K562 (cell line): Measurements from ENCODE around the gene ZNF486. TPM values are rescaled to one million over a fixed set of nuclear protein-coding genes. Genes with fewer than 3 reads are reported as not detected.

Source experiments
- ATAC-seq: fragments of 200-7000 bp; cut with Tn5 transposase; 3 replicates; pipeline ENCODE4 v1.9.1; 2020; ENCODE audit warnings: moderate library complexity
- BruUV-seq: library from RNA; stranded (reverse); fragments of 400-500 nt; replicated peaks from 2 replicates; lab custom pipeline; 2021; lab: Mats Ljungman, UMichigan
- CTCF ChIA-PET: fragments of 300-600 bp; formaldehyde crosslinking; extraction: SDS; loops from one replicate; lab custom pipeline; 2021; ENCODE audit warnings: low intra/inter-chr PET ratio; lab: Yijun Ruan, JAX
- POLR2A ChIA-PET: fragments of 300-600, 350-650 bp; sonication (Branson Sonifier 250); formaldehyde crosslinking; extraction: SDS; loops from one replicate; lab custom pipeline; 2021; ENCODE audit warnings: antibody characterized with exemption, inconsistent platforms; lab: Yijun Ruan, JAX
- DNase-seq, 4 experiments: peaks; one replicate each; pipeline versions ENCODE4 v3.0.0 to v3.0.0-alpha.2; 2011 to 2018; ENCODE audit warnings: low spot score in 3 of 4, mixed read lengths in 3 of 4; ENCODE audit errors: extremely low read depth in 1 of 4
- FAIRE-seq: peaks from 2 replicates; lab custom pipeline; 2011; peaks lifted over from hg19 to GRCh38; lab: Jason Lieb, UNC
- H2AFZ ChIP-seq: 2 replicates; pipeline ENCODE4 v1.6.0; 2011; ENCODE audit warnings: low read depth, low read length, control low read depth, inconsistent platforms
- H3K27ac ChIP-seq: fragments of 200-600 bp; 3 replicates; pipeline ENCODE4 v1.8.0; 2011; ENCODE audit warnings: low read depth, mild to moderate bottlenecking, control low read depth, inconsistent platforms, low read length, moderate library complexity, mixed read lengths; ENCODE audit errors: extremely low read depth
- H3K27me3 ChIP-seq, 2 experiments: fragments of 300-600 bp in 1 of 2; 2 replicates in 1 of 2; 3 replicates in 1 of 2; pipeline versions ENCODE4 v1.6.0 to v1.8.0; 2011; ENCODE audit warnings: inconsistent platforms in 2 of 2, low read length in 2 of 2, mild to moderate bottlenecking in 1 of 2, mixed read lengths in 1 of 2, moderate library complexity in 1 of 2; ENCODE audit not compliant: control insufficient read depth in 2 of 2, insufficient read depth in 2 of 2
- H3K36me3 ChIP-seq: fragments of 300-600 bp; 3 replicates; pipeline ENCODE4 v1.8.0; 2011; ENCODE audit warnings: mild to moderate bottlenecking, low read length, inconsistent platforms; ENCODE audit not compliant: control insufficient read depth, insufficient read depth
- H3K4me1 ChIP-seq, 2 experiments: fragments of 200-600 bp in 1 of 2; replicated peaks in 1 of 2; 2 replicates in 1 of 2; 3 replicates in 1 of 2; pipeline versions ENCODE4 v1.5.1 to v1.8.0; 2011; ENCODE audit warnings: inconsistent platforms in 2 of 2, low read length in 2 of 2, mild to moderate bottlenecking in 1 of 2, mixed read lengths in 1 of 2, moderate library complexity in 1 of 2; ENCODE audit not compliant: control insufficient read depth in 2 of 2, insufficient read depth in 2 of 2
- H3K4me2 ChIP-seq: 2 replicates; pipeline ENCODE4 v1.6.1; 2011; ENCODE audit warnings: low read length, control low read depth, inconsistent platforms, mixed read lengths; ENCODE audit not compliant: insufficient read depth
- H3K4me3 ChIP-seq: fragments of 200-600 bp; sonication (generic), shearing (Covaris generic); 2 replicates; pipeline ENCODE4 v1.5.1; 2016; ENCODE audit warnings: control low read depth, inconsistent platforms
- H3K79me2 ChIP-seq: fragments of 200-600 bp; 3 replicates; pipeline ENCODE4 v1.8.0; 2011; ENCODE audit warnings: low read length, inconsistent platforms; ENCODE audit not compliant: control insufficient read depth, insufficient read depth
- H3K9ac ChIP-seq, 2 experiments: 2 replicates each; pipeline versions ENCODE4 v1.6.0 to v1.6.1; 2011; ENCODE audit warnings: low read depth in 2 of 2, low read length in 2 of 2, control low read depth in 1 of 2, inconsistent platforms in 1 of 2, mild to moderate bottlenecking in 1 of 2, mixed read lengths in 1 of 2; ENCODE audit not compliant: insufficient read depth in 1 of 2
- H3K9me1 ChIP-seq: one replicate; pipeline ENCODE4 v1.6.0; 2011; ENCODE audit warnings: inconsistent platforms, mild to moderate bottlenecking, low read length, moderate library complexity; ENCODE audit not compliant: control insufficient read depth, insufficient read depth
- H3K9me3 ChIP-seq: replicated peaks from 2 replicates; pipeline ENCODE4 v1.5.1; 2011; ENCODE audit warnings: low read depth, low read length, inconsistent platforms; ENCODE audit not compliant: control insufficient read depth, insufficient read depth
- H4K20me1 ChIP-seq: replicated peaks from 2 replicates; pipeline ENCODE4 v1.6.1; 2011; ENCODE audit warnings: low read length, inconsistent platforms, mixed read lengths; ENCODE audit not compliant: control insufficient read depth, insufficient read depth
- ATF6 ChIP-seq: sonication (generic); formaldehyde crosslinking; IDR thresholded peaks from 2 replicates; pipeline ENCODE4 v1.4.0; 2020; ENCODE audit warnings: mild to moderate bottlenecking, missing genetic modification reagents
- ATF7 ChIP-seq: fragments of 450-650 bp; IDR thresholded peaks from 2 replicates; pipeline ENCODE4 v1.7.1; 2014; ENCODE audit warnings: mild to moderate bottlenecking, moderate library complexity
- CCAR2 ChIP-seq: fragments of 200-400 bp; formaldehyde crosslinking; IDR thresholded peaks from 2 replicates; pipeline ENCODE4 v1.6.1; 2017; ENCODE audit warnings: mild to moderate bottlenecking, low read depth, low read length
- CREB5 ChIP-seq: fragments of 250-450 bp; sonication (Bioruptor Pico); IDR thresholded peaks from 2 replicates; pipeline ENCODE4 v1.5.0; 2020; ENCODE audit warnings: mild to moderate bottlenecking
- EP300 ChIP-seq: IDR thresholded peaks from 2 replicates; pipeline ENCODE4 v1.6.1; 2012; ENCODE audit warnings: low read length, improper control_type of control experiment
- FOXA1 ChIP-seq: fragments of 450-650 bp; IDR thresholded peaks from 2 replicates; pipeline ENCODE4 v1.6.1; 2016; ENCODE audit warnings: mild to moderate bottlenecking, borderline replicate concordance
- FOXP1 ChIP-seq: sonication (generic); formaldehyde crosslinking; IDR thresholded peaks from 2 replicates; pipeline ENCODE4 v1.8.0; 2022; ENCODE audit warnings: mild to moderate bottlenecking, missing genetic modification reagents
- HBP1 ChIP-seq: fragments of 450-650 bp; formaldehyde crosslinking; IDR thresholded peaks from 2 replicates; pipeline ENCODE4 v1.4.0; 2022; ENCODE audit warnings: missing genetic modification characterization
- JUND ChIP-seq, 2 experiments: IDR thresholded peaks; 2 replicates in 1 of 2; 3 replicates in 1 of 2; pipeline ENCODE4 v1.6.1; 2011; ENCODE audit warnings: borderline replicate concordance in 2 of 2, low read depth in 2 of 2, low read length in 2 of 2, improper control_type of control experiment in 1 of 2, missing biosample characterization in 1 of 2, missing genetic modification characterization in 1 of 2, missing genetic modification reagents in 1 of 2
- KAT7 ChIP-seq: sonication (generic); formaldehyde crosslinking; IDR thresholded peaks from 2 replicates; pipeline ENCODE4 v1.8.0; 2022; ENCODE audit warnings: missing genetic modification reagents, mild to moderate bottlenecking, borderline replicate concordance
- MCM3 ChIP-seq: fragments of 450-650 bp; IDR thresholded peaks from 2 replicates; pipeline ENCODE4 v1.6.1; 2016
- MECOM ChIP-seq: fragments of 250-450 bp; sonication (Bioruptor Pico); IDR thresholded peaks from 2 replicates; pipeline ENCODE4 v1.8.0; 2022; ENCODE audit warnings: inconsistent platforms
- NFYB ChIP-seq: IDR thresholded peaks from 2 replicates; pipeline ENCODE4 v1.6.1; 2011; ENCODE audit warnings: mild to moderate bottlenecking, moderate library complexity; ENCODE audit not compliant: insufficient read length; ENCODE audit errors: extremely low read depth
- NONO ChIP-seq, 2 experiments: fragments of 200-400 bp in 1 of 2; fragments of 450-650 bp in 1 of 2; formaldehyde crosslinking in 1 of 2; IDR thresholded peaks; 2 replicates each; pipeline ENCODE4 v1.6.1; 2017; ENCODE audit warnings: low read depth in 2 of 2, mild to moderate bottlenecking in 2 of 2, moderate library complexity in 2 of 2, low read length in 1 of 2
- POU5F1 ChIP-seq: fragments of 150-350 bp; IDR thresholded peaks from 2 replicates; pipeline ENCODE4 v1.6.1; 2014; ENCODE audit warnings: borderline replicate concordance, low read length, low read depth, mild to moderate bottlenecking; ENCODE audit not compliant: partially characterized antibody
- THRAP3 ChIP-seq: fragments of 450-650 bp; IDR thresholded peaks from 2 replicates; pipeline ENCODE4 v1.6.1; 2016; ENCODE audit warnings: mild to moderate bottlenecking, inconsistent platforms, borderline replicate concordance
- XRCC4 ChIP-seq: IDR thresholded peaks from one replicate; pipeline ENCODE4 v1.6.1; 2011; ENCODE audit not compliant: insufficient read depth, insufficient read length; ENCODE audit errors: extremely low read depth
- YBX1 ChIP-seq: fragments of 450-650 bp; IDR thresholded peaks from 2 replicates; pipeline ENCODE4 v1.7.1; 2016; ENCODE audit warnings: mild to moderate bottlenecking
- ZEB2 ChIP-seq: fragments of 450-650 bp; IDR thresholded peaks from 2 replicates; pipeline ENCODE4 v1.6.1; 2016
- WGBS: fragments of 100-300 bp; shearing (Covaris generic); methylation state at CpG from one replicate; pipeline ENCODE4 v1.1.6; 2016; ENCODE audit warnings: low coverage, mixed read lengths; ENCODE audit not compliant: insufficient coverage; ENCODE audit errors: missing lambda C conversion rate; 5-methylcytosine and 5-hydroxymethylcytosine counted together
- in situ Hi-C: fragments of 300-500 bp; cut with MboI; formaldehyde crosslinking; loops from 4 replicates; pipeline ENCODE4 v1.15.0; 2018; ENCODE audit warnings: inconsistent platforms, mixed read lengths
- intact Hi-C: fragments of 100-400 bp; cut with micrococcal nuclease; formaldehyde crosslinking; loops from 2 replicates; pipeline ENCODE4 v1.14.2; 2022
- polyA plus RNA-seq, 8 experiments: library from polyadenylated mRNA; depleted of rRNA in 4 of 8; stranded (reverse) in 5 of 8; unstranded in 3 of 8; fragments of >200 nt; fragmentation: Nextera tagmentation in 2 of 8; fragmentation: Illumina TruSeq in 1 of 8; extraction: Ambion mirVana in 2 of 8; extraction: Trizol in 1 of 8; gene quantifications; 2 replicates each; pipeline versions ENCODE4 v1.2.1 to v1.2.3, GENCODE V29; 2011 to 2014; ENCODE audit warnings: inconsistent platforms in 1 of 8, missing spikeins in 1 of 8
- total RNA-seq, 7 experiments: library from RNA; depleted of rRNA in 6 of 7; stranded (reverse); fragments of >200 nt in 6 of 7; fragmentation: Illumina TruSeq in 2 of 7; extraction: Trizol in 2 of 7; gene quantifications; 2 replicates each; pipeline versions ENCODE4 v1.2.1 to v1.2.3, GENCODE V29; 2011 to 2021; ENCODE audit warnings: low replicate concordance in 1 of 7

ZNF486 gene
- total and polyA plus RNA-seq, 9 of the 15 experiments (the other 6 are each of a cell fraction or from before 2014, with no cell fraction given) = 0.39 to 1.6 (median 1.2) TPM

GRCh38 chr19:20243629-20244028 lies 76.6 kb downstream of the ZNF486 start:
- Histone ChIP-seq H3K79me2 (no peaks in the 10 kb centered on the region), H3K27ac (no peak overlapping the region), H3K9ac (no peak overlapping the region), H4K20me1 (no peaks in the 10 kb centered on the region), H3K4me1 (no peaks in the 10 kb centered on the region), H3K27me3 (no peaks in the 10 kb centered on the region), H3K9me3 (0 out of 2 replicates have a peak, but pooled peaks cover 2% of the 10 kb centered on the region), H3K4me3 (no peak overlapping the region), H3K4me2 (no peak overlapping the region), H2AFZ (no peak overlapping the region), H3K9me1 (no peaks in the 10 kb centered on the region), H3K36me3 (no peaks in the 10 kb centered on the region)
- intact Hi-C loops = no loop called here
- WGBS = 2% methylated on average over 4 of the region's 4 CpGs
- in situ Hi-C loops = no loop called here
- no TSS peak for BruUV-seq
- FAIRE-seq (no peak), DNase-seq (no peak), ATAC-seq (no peak)
- ChIA-PET POLR2A (no interaction called here), CTCF (no interaction called here)
- TF ChIP-seq ATF6 (CRISPR knock-in tag) (no peak), THRAP3 (no peak), NONO (IDR thresholded peaks at IDR 0.05; ENCODE audit: low read depth in 2 of 2, low read length in 1 of 2) (no peak), NFYB (no peak), POU5F1 (no peak), YBX1 (no peak), HBP1 (CRISPR knock-in tag) (no peak), JUND (IDR thresholded peaks at IDR 0.05; ENCODE audit: borderline replicate concordance, low read depth, low read length) (no peak), JUND (tag; IDR thresholded peaks at IDR 0.05; ENCODE audit: borderline replicate concordance, low read depth, low read length) (no peak), CREB5 (CRISPR knock-in tag) (no peak), ZEB2 (no peak), ATF7 (no peak), EP300 (no peak), KAT7 (CRISPR knock-in tag) (no peak), FOXA1 (no peak), MCM3 (no peak), CCAR2 (no peak), XRCC4 (no peak), MECOM (CRISPR knock-in tag) (no peak), FOXP1 (CRISPR knock-in tag) (no peak)
